Measurements from ENCODE around the gene SOX1. TPM values are rescaled to one million over a fixed set of nuclear protein-coding genes. Genes with fewer than 3 reads are reported as not detected.

The SOX1 gene
- total RNA-seq, 2 donors from 2014 or later, result not detected

- no peaks in the 10 kb centered on the region for H3K4me1 Mint-ChIP-seq
- H3K27ac Mint-ChIP-seq, result no peak overlapping the region
- peaks cover 39% of the 10 kb centered on the region for H3K27me3 Mint-ChIP-seq
- ATAC-seq (replicated peaks), result no peak
- no peaks in the 10 kb centered on the region for H3K36me3 Mint-ChIP-seq (ENCODE audit: low read depth)
- no peak overlapping the region for H3K4me3 Mint-ChIP-seq
- H3K9me3 Mint-ChIP-seq, result no peaks in the 10 kb centered on the region
Observed at GRCh38 chr13:112115403-112116091, 48.6 kb downstream of the SOX1 start.

- H3K27me3 Mint-ChIP-seq, result peaks cover 33% of the 10 kb centered on the region
- no peaks in the 10 kb centered on the region for H3K9me3 Mint-ChIP-seq
- no peak for ATAC-seq (replicated peaks)
- H3K4me3 Mint-ChIP-seq, result no peak overlapping the region
- H3K36me3 Mint-ChIP-seq (ENCODE audit: low read depth), result no peaks in the 10 kb centered on the region
- no peak overlapping the region for H3K27ac Mint-ChIP-seq
- no peaks in the 10 kb centered on the region for H3K4me1 Mint-ChIP-seq
Observed at GRCh38 chr13:112116187-112116950, 49.4 kb downstream of the SOX1 start.

- H3K27ac Mint-ChIP-seq, result no peak overlapping the region
- H3K36me3 Mint-ChIP-seq (ENCODE audit: low read depth), result no peaks in the 10 kb centered on the region
- no peaks in the 10 kb centered on the region for H3K9me3 Mint-ChIP-seq
- no peak overlapping the region for H3K4me3 Mint-ChIP-seq
- no peaks in the 10 kb centered on the region for H3K4me1 Mint-ChIP-seq
- no peak for ATAC-seq (replicated peaks)
- peaks cover 32% of the 10 kb centered on the region for H3K27me3 Mint-ChIP-seq
Observed at GRCh38 chr13:112117258-112117954, 50.5 kb downstream of the SOX1 start.

- ATAC-seq (replicated peaks), result no peak
- Mint-ChIP-seq H3K36me3 (ENCODE audit: low read depth) (no peaks in the 10 kb centered on the region), H3K27ac (no peak overlapping the region), H3K9me3 (no peaks in the 10 kb centered on the region), H3K4me1 (no peaks in the 10 kb centered on the region), H3K27me3 (peaks cover 27% of the 10 kb centered on the region), H3K4me3 (no peak overlapping the region)
Observed at GRCh38 chr13:112117955-112118302, 51.0 kb downstream of the SOX1 start.

GRCh38 chr13:112118451-112119064 is 51.6 kb downstream of the SOX1 start:
- H3K36me3 Mint-ChIP-seq (ENCODE audit: low read depth), result no peaks in the 10 kb centered on the region
- no peaks in the 10 kb centered on the region for H3K9me3 Mint-ChIP-seq
- H3K4me1 Mint-ChIP-seq, result no peaks in the 10 kb centered on the region
- no peak for ATAC-seq (replicated peaks)
- H3K4me3 Mint-ChIP-seq, result no peak overlapping the region
- no peak overlapping the region for H3K27ac Mint-ChIP-seq
- H3K27me3 Mint-ChIP-seq, result peaks cover 21% of the 10 kb centered on the region

- no peaks in the 10 kb centered on the region for H3K4me1 Mint-ChIP-seq
- H3K4me3 Mint-ChIP-seq, result no peak overlapping the region
- peaks cover 18% of the 10 kb centered on the region for H3K27me3 Mint-ChIP-seq
- H3K27ac Mint-ChIP-seq, result no peak overlapping the region
- H3K9me3 Mint-ChIP-seq, result no peaks in the 10 kb centered on the region
- no peaks in the 10 kb centered on the region for H3K36me3 Mint-ChIP-seq (ENCODE audit: low read depth)
- ATAC-seq (replicated peaks), result no peak
Observed at GRCh38 chr13:112119192-112120030, 52.5 kb downstream of the SOX1 start.

- no peaks in the 10 kb centered on the region for H3K9me3 Mint-ChIP-seq
- H3K36me3 Mint-ChIP-seq (ENCODE audit: low read depth), result no peaks in the 10 kb centered on the region
- H3K4me1 Mint-ChIP-seq, result no peaks in the 10 kb centered on the region
- H3K27me3 Mint-ChIP-seq, result peaks cover 12% of the 10 kb centered on the region
- no peak overlapping the region for H3K27ac Mint-ChIP-seq
- no peak for ATAC-seq (replicated peaks)
- H3K4me3 Mint-ChIP-seq, result no peak overlapping the region
Observed at GRCh38 chr13:112120031-112120373, 53.1 kb downstream of the SOX1 start.
